ENCODE measurements around the gene CCDC3. TPM values are rescaled to one million over a fixed set of nuclear protein-coding genes. Genes with fewer than 3 reads are reported as not detected.

Gene CCDC3
- total and polyA plus RNA-seq, 2 of the 4 experiments (the other 2 are of a cell fraction): 0.29 to 0.36 TPM

DNA sequence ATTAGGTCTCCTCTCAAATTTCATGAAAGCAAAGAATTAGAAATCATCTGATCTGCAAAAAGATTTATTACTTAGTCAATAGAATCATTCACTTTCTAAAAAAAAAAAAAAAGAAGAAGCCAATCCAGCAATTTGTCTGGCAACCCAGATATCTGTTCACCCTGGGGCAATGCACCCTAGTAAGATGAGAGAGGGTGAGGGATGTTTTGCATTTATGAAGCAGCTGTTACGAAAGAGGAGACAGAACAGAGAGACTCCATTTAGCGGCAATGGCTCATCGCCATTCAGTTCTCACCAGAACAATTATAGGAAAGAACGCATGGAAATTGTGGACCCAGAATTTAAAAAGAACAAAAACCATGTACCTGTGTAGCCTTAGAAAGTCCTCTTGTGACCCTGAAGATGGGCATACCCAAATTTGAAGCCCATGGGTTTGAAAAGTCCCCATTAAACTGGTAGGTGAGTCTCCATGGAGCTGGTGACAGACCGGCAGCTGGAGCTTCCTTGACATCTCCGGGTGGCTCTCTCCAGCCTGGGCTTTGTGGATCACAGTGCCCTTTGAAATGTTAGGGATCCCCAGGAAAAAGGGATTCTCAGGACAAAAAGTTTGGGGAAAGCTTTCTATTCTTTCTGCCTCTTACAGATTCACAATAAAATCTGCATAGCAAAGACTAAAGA lies 45.5 kb upstream of the CCDC3 start:
- no peaks in the 10 kb centered on the region for H4K20me1 ChIP-seq (ENCODE audit: insufficient read depth, low read length)
- no peak overlapping the region for H3K4me2 ChIP-seq (ENCODE audit: low read depth, low read length)
- peaks cover 22% of the 10 kb centered on the region for H3K27me3 ChIP-seq (ENCODE audit: control insufficient read depth, insufficient read depth, low read length)
- no peak overlapping the region for H2AK9ac ChIP-seq (replicated peaks; ENCODE audit: low read depth, low read length, poor library complexity)
- no peak overlapping the region for H3K4ac ChIP-seq (ENCODE audit: low read depth, low read length)
- ChIA-PET CTCF (interaction anchor here (0.6 kb wide), 1 partner anchor 849 kb away, joined by 3 read pairs; no protein-coding TSS in a partner anchor), POLR2A (ENCODE audit: unreplicated experiment) (no interaction called here)
- no CpG with 5 or more reads among the region's 6 CpGs for WGBS, 2 experiments (ENCODE audit: extremely low coverage in 2 of 2, insufficient read length in 1 of 2)
- H3K79me1 ChIP-seq (ENCODE audit: low read depth in 1 of 2, low read length in 2 of 2): no peaks in the 10 kb centered on the region
- in situ Hi-C loops (cut with MboI; ENCODE audit: low sequenced_read_pairs): no loop called here
- H2BK20ac ChIP-seq (ENCODE audit: low read depth, low read length): no peak overlapping the region
- no peaks in the 10 kb centered on the region for H3K9me1 ChIP-seq (ENCODE audit: insufficient read depth, low read length)
- intact Hi-C loops (cut with micrococcal nuclease): no loop called here
- H3K9me3 ChIP-seq (ENCODE audit: control insufficient read depth, insufficient read depth, low read length): no peaks in the 10 kb centered on the region
- dilution Hi-C loops (cut with HindIII; ENCODE audit: low sequenced_read_pairs, unreplicated experiment): no loop called here
- no TSS peak for BruUV-seq (replicated peaks)
- H3K9ac ChIP-seq (ENCODE audit: low read depth, low read length): no peak overlapping the region
- H3K4me1 ChIP-seq (ENCODE audit: control insufficient read depth, insufficient read depth, low read length): no peaks in the 10 kb centered on the region
- H3K4me3 ChIP-seq (ENCODE audit: insufficient read depth, low read depth, low read length): no peak overlapping the region
- no peak overlapping the region for H4K91ac ChIP-seq (ENCODE audit: insufficient read depth, low read depth, low read length)
- DNase-seq (no peak), ATAC-seq (ENCODE audit: low read depth) (no peak)
- no peak overlapping the region for H3K23ac ChIP-seq (ENCODE audit: low read depth, low read length)
- TF ChIP-seq BHLHE40 (IDR thresholded peaks at IDR 0.05; ENCODE audit: low read depth, low read length) (no peak), FOS (IDR thresholded peaks at IDR 0.05; ENCODE audit: low read depth, low read length) (no peak), SMC3 (IDR thresholded peaks at IDR 0.05; ENCODE audit: low read depth, low read length) (no peak), CHD1 (IDR thresholded peaks at IDR 0.05; ENCODE audit: low read depth, low read length) (no peak), MXI1 (IDR thresholded peaks at IDR 0.05; ENCODE audit: borderline replicate concordance, low read depth, low read length) (no peak), NFE2L2 (IDR thresholded peaks at IDR 0.05; ENCODE audit: low read depth, low read length) (no peak), CEBPB (IDR thresholded peaks at IDR 0.05; ENCODE audit: low read depth, low read length) (no peak), RCOR1 (IDR thresholded peaks at IDR 0.05; ENCODE audit: insufficient replicate concordance, low read length) (no peak), RFX5 (IDR thresholded peaks at IDR 0.05; ENCODE audit: low read depth, low read length) (no peak), MAZ (IDR thresholded peaks at IDR 0.05; ENCODE audit: borderline replicate concordance, low read depth, low read length) (no peak), RAD21 (IDR thresholded peaks at IDR 0.05; ENCODE audit: low read length) (no peak), POLR2A (IDR thresholded peaks at IDR 0.05; ENCODE audit: low read depth, low read length) (no peak), MAFK (IDR thresholded peaks at IDR 0.05; ENCODE audit: low read depth, low read length) (no peak)
- TF ChIP-seq, protein P1, sequence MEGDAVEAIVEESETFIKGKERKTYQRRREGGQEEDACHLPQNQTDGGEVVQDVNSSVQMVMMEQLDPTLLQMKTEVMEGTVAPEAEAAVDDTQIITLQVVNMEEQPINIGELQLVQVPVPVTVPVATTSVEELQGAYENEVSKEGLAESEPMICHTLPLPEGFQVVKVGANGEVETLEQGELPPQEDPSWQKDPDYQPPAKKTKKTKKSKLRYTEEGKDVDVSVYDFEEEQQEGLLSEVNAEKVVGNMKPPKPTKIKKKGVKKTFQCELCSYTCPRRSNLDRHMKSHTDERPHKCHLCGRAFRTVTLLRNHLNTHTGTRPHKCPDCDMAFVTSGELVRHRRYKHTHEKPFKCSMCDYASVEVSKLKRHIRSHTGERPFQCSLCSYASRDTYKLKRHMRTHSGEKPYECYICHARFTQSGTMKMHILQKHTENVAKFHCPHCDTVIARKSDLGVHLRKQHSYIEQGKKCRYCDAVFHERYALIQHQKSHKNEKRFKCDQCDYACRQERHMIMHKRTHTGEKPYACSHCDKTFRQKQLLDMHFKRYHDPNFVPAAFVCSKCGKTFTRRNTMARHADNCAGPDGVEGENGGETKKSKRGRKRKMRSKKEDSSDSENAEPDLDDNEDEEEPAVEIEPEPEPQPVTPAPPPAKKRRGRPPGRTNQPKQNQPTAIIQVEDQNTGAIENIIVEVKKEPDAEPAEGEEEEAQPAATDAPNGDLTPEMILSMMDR (conservative IDR thresholded peaks at IDR 0.05; ENCODE audit: low read depth, low read length): no peak
- TF ChIP-seq, protein P2, sequence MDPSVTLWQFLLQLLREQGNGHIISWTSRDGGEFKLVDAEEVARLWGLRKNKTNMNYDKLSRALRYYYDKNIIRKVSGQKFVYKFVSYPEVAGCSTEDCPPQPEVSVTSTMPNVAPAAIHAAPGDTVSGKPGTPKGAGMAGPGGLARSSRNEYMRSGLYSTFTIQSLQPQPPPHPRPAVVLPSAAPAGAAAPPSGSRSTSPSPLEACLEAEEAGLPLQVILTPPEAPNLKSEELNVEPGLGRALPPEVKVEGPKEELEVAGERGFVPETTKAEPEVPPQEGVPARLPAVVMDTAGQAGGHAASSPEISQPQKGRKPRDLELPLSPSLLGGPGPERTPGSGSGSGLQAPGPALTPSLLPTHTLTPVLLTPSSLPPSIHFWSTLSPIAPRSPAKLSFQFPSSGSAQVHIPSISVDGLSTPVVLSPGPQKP (IDR thresholded peaks at IDR 0.05; ENCODE audit: borderline replicate concordance, low read depth, low read length): no peak
- TF ChIP-seq, protein P3, sequence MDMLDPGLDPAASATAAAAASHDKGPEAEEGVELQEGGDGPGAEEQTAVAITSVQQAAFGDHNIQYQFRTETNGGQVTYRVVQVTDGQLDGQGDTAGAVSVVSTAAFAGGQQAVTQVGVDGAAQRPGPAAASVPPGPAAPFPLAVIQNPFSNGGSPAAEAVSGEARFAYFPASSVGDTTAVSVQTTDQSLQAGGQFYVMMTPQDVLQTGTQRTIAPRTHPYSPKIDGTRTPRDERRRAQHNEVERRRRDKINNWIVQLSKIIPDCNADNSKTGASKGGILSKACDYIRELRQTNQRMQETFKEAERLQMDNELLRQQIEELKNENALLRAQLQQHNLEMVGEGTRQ (IDR thresholded peaks at IDR 0.05; ENCODE audit: low read depth, low read length): no peak
- H4K5ac ChIP-seq (ENCODE audit: low read depth, low read length): no peak overlapping the region
- H2AK5ac ChIP-seq (ENCODE audit: low read depth, low read length): no peak overlapping the region
- no peak overlapping the region for H2AFZ ChIP-seq (replicated peaks; ENCODE audit: low read length, poor library complexity)
- no peak overlapping the region for H3K14ac ChIP-seq (replicated peaks; ENCODE audit: low read depth, low read length)
- H4K8ac ChIP-seq (ENCODE audit: low read depth in 2 of 2, low read length in 2 of 2): no peak overlapping the region
- no peak overlapping the region for H3K27ac ChIP-seq (ENCODE audit: insufficient read depth, low read length)
- H3K36me3 ChIP-seq (ENCODE audit: control insufficient read depth, insufficient read depth, low read length): no peaks in the 10 kb centered on the region
- H2BK15ac ChIP-seq (ENCODE audit: low read depth, low read length): no peak overlapping the region
- no peak overlapping the region for H2BK5ac ChIP-seq (ENCODE audit: low read depth, low read length, poor library complexity, severe bottlenecking)
- H2BK120ac ChIP-seq (ENCODE audit: low read depth, low read length): no peak overlapping the region
- H3K18ac ChIP-seq (ENCODE audit: low read depth, low read length): no peak overlapping the region
- no peak overlapping the region for H3K56ac ChIP-seq (ENCODE audit: extremely low read depth, insufficient read depth, low read length)
